Upper lobe of right lung (tissue), 1 donor: ENCODE results near the gene CHKA. TPM values are rescaled to one million over a fixed set of nuclear protein-coding genes. Genes with fewer than 3 reads are reported as not detected.
A peak's percentile ranks its signal among the peaks of the same experiment; 100 is the strongest.

Experiments used
- ATAC-seq: fragments of 200-7000 bp; cut with Tn5 transposase; one replicate; pipeline ENCODE4 v1.9.1; 2020; ENCODE audit warnings: mild to moderate bottlenecking, moderate library complexity
- DNase-seq: peaks from one replicate; pipeline ENCODE4 v3.0.0-alpha.2; 2020
- H3K27ac ChIP-seq: fragments of 200-600 bp; one replicate; pipeline ENCODE4 v1.8.0; 2022
- H3K27me3 ChIP-seq: fragments of 200-600 bp; one replicate; pipeline ENCODE4 v1.8.0; 2022; ENCODE audit warnings: mild to moderate bottlenecking
- H3K36me3 ChIP-seq: fragments of 200-600 bp; one replicate; pipeline ENCODE4 v1.8.0; 2022
- H3K4me1 ChIP-seq: fragments of 200-600 bp; one replicate; pipeline ENCODE4 v1.8.0; 2022
- H3K4me3 ChIP-seq: fragments of 200-600 bp; one replicate; pipeline ENCODE4 v1.8.0; 2022; ENCODE audit warnings: mild to moderate bottlenecking
- H3K9me3 ChIP-seq: fragments of 200-600 bp; one replicate; pipeline ENCODE4 v1.8.0; 2022
- intact Hi-C: fragments of 100-400 bp; cut with DNase I; formaldehyde crosslinking; loops from one replicate; pipeline ENCODE4 v1.11.0; 2022
- total RNA-seq: library from RNA; stranded (reverse); fragmentation: NEBNext Ultra II Directional; extraction: Animal tissue kit (Norgen Biotek cat#: 25700); gene quantifications from one replicate; pipeline ENCODE4 v1.2.1, GENCODE V29; 2021
- TF ChIP-seq, protein P1 (sequence below): fragments of 200-600 bp; IDR thresholded peaks from one replicate; pipeline ENCODE4 v1.8.0; 2022; ENCODE audit warnings: antibody characterized with exemption
- donor health status: DM: no; HTN: yes; CAD: no; lungs with severe emphysema.

Gene CHKA
- total RNA-seq, 1 donor from 2014 or later: 53.3 TPM

DNA sequence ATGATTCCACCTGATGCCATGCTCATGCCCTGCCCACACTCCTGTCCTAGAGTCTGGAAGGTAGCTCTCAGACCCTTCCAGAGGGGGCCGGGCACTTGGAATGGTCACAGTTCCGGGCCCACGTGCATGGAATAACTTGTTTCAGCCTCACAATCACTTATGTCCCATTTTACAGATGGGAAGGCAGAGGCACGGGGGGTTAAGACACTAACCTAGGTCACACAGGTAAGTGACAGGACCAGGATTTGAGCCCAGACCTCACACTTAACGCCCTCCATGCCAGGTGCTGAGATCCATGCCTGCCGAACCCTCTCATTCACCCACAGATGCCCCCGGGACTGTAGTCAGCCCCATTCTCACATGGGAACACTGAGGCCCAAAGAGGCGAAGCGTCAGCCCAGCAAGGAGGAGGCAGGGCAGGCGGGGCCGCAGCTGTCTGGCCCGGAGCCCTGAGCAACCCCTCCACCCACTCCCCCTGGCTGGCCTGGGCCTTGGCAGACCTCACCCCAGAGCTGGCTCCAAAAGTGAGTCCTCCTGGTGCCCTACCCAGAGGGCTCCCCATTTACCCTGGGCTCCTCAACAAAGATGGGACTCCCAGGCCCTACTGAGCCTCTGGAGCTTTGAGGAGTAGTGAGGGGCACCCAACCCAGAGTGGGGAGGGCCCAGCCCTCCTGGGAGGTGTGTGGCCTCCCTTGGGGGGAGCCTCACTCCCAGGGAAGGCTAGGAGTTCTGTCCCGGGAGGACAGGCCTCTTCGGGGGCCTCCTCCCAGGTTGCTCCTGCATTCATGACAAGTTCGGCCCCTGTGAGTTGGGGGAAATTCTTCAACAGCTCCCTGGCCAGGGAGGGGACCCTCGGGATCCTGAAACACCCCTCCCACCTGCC, 113.4 kb downstream of the CHKA start:
- intact Hi-C loops: no loop called here
- DNase-seq (no peak), ATAC-seq (no peak)
- H3K4me3 ChIP-seq: no peak overlapping the region
- no peaks in the 10 kb centered on the region for H3K9me3 ChIP-seq
- no peaks in the 10 kb centered on the region for H3K36me3 ChIP-seq
- no peaks in the 10 kb centered on the region for H3K27me3 ChIP-seq
- peaks cover 41% of the 10 kb centered on the region for H3K4me1 ChIP-seq
- H3K27ac ChIP-seq: peak overlapping the region; percentile 91
- TF ChIP-seq, protein P1, sequence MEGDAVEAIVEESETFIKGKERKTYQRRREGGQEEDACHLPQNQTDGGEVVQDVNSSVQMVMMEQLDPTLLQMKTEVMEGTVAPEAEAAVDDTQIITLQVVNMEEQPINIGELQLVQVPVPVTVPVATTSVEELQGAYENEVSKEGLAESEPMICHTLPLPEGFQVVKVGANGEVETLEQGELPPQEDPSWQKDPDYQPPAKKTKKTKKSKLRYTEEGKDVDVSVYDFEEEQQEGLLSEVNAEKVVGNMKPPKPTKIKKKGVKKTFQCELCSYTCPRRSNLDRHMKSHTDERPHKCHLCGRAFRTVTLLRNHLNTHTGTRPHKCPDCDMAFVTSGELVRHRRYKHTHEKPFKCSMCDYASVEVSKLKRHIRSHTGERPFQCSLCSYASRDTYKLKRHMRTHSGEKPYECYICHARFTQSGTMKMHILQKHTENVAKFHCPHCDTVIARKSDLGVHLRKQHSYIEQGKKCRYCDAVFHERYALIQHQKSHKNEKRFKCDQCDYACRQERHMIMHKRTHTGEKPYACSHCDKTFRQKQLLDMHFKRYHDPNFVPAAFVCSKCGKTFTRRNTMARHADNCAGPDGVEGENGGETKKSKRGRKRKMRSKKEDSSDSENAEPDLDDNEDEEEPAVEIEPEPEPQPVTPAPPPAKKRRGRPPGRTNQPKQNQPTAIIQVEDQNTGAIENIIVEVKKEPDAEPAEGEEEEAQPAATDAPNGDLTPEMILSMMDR: no peak

DNA sequence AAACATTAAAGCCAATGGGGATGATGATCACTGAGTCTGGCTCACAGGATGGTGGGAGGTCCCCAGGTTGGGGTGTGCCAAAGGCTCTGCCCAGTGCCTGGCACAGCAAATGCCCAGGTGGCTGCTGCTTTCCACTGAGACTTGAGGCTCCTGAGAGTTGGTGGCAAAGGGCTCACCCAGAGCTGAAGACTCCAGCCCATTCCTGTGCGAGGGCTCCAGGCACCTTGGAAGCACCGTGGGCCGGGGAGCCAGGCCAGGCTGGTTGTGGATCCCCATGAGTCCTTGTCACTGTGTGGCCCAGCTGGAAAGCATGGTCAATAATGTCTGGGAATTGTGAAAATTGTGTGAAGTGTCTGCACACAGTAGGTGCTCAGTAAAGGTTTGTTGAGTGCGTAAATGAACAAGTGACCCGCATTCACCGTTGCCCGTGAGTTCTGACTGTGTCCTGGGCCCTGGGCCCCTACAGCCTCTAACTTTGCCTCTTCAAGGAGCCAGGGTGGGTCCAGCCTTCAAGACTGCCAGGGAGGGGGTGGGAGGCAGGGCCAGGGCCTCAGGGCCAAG, 114.5 kb downstream of the CHKA start:
- TF ChIP-seq, protein P1: no peak
- Histone ChIP-seq H3K4me3 (no peak overlapping the region), H3K27me3 (no peaks in the 10 kb centered on the region), H3K4me1 (peaks cover 31% of the 10 kb centered on the region), H3K36me3 (no peaks in the 10 kb centered on the region), H3K9me3 (no peaks in the 10 kb centered on the region), H3K27ac (no peak overlapping the region)
- intact Hi-C loops: no loop called here
- DNase-seq: no peak
- no peak for ATAC-seq

GRCh38 chr11:68004551-68005335, 116.4 kb downstream of the CHKA start:
- no peak overlapping the region for H3K27ac ChIP-seq
- H3K36me3 ChIP-seq: no peaks in the 10 kb centered on the region
- peaks cover 22% of the 10 kb centered on the region for H3K4me1 ChIP-seq
- DNase-seq (no peak), ATAC-seq (no peak)
- H3K27me3 ChIP-seq: no peaks in the 10 kb centered on the region
- H3K4me3 ChIP-seq: peak overlapping the region; percentile 72
- intact Hi-C loops: no loop called here
- H3K9me3 ChIP-seq: no peaks in the 10 kb centered on the region
- TF ChIP-seq, protein P1: no peak

- TF ChIP-seq, protein P1: no peak
- Histone ChIP-seq H3K36me3 (no peaks in the 10 kb centered on the region), H3K27me3 (no peaks in the 10 kb centered on the region), H3K27ac (peak within 1 kb of the TSS; percentile 76), H3K4me3 (peak within 1 kb of the TSS; percentile 72), H3K9me3 (no peaks in the 10 kb centered on the region), H3K4me1 (peaks cover 15% of the 10 kb centered on the region)
- DNase-seq: peak; percentile 98
- peak; percentile 90 for ATAC-seq
- intact Hi-C loops: no loop called here
These were observed 117.2 kb downstream of the CHKA start, which contains the start of gene UNC93B1 for GRCh38 chr11:68003846-68004550. UNC93B1 (minus strand) TSS chr11:68004097; CDS start chr11:68004043, 54 bp downstream.
